Esophagus squamous epithelium (tissue), 4 donors: ENCODE data around the gene PANK4.

ENCODE experiments used
- POLR2A ChIP-seq, 4 donors: fragments of 450-650 bp; IDR thresholded peaks; one replicate each; pipeline ENCODE4 v1.6.1; 2017; ENCODE audit warnings: antibody characterized with exemption in 4 of 4, mild to moderate bottlenecking in 4 of 4, moderate library complexity in 3 of 4
- TF ChIP-seq, protein P1 (sequence below), 6 experiments: fragments of 450-650 bp in 4 of 6; fragments of 200-600 bp in 2 of 6; sonication (generic) in 2 of 6; IDR thresholded peaks; one replicate each; pipeline ENCODE4 v1.5.1; 2016 to 2019; ENCODE audit warnings: antibody characterized with exemption in 6 of 6, mild to moderate bottlenecking in 4 of 6, moderate library complexity in 4 of 6

DNA sequence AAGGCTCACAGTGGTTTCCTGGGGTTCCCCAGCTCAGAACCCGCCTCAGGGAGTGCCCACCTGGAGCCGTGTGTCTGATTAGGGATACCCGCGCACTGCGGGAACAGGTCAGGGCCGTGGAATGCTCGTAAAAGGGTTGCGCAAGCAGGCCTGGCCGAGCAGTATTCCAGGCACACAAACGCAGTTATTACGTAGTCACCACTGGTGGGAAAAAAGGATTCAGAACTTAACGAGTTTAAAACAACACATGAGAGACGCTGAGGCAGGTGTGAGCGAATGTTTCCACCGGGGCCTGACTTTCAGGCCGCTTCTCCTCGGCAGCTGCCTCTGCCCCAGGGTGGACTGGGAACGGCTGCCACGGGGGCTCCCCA, 32.1 kb downstream of the PANK4 start:
- TF ChIP-seq, protein P1, sequence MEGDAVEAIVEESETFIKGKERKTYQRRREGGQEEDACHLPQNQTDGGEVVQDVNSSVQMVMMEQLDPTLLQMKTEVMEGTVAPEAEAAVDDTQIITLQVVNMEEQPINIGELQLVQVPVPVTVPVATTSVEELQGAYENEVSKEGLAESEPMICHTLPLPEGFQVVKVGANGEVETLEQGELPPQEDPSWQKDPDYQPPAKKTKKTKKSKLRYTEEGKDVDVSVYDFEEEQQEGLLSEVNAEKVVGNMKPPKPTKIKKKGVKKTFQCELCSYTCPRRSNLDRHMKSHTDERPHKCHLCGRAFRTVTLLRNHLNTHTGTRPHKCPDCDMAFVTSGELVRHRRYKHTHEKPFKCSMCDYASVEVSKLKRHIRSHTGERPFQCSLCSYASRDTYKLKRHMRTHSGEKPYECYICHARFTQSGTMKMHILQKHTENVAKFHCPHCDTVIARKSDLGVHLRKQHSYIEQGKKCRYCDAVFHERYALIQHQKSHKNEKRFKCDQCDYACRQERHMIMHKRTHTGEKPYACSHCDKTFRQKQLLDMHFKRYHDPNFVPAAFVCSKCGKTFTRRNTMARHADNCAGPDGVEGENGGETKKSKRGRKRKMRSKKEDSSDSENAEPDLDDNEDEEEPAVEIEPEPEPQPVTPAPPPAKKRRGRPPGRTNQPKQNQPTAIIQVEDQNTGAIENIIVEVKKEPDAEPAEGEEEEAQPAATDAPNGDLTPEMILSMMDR (IDR thresholded peaks at IDR 0.05) = no peak
- TF ChIP-seq POLR2A (IDR thresholded peaks at IDR 0.05) = no peak
